ENCODE results near the gene ZNF441. TPM values are rescaled to one million over a fixed set of nuclear protein-coding genes. Genes with fewer than 3 reads are reported as not detected.

The ZNF441 gene
- polyA plus RNA-seq, 1 donor = 7.4 TPM

Other genes with a start within 250 kb of the ZNF441 start
- gene ECSIT, start 237.9 kb upstream of the ZNF441 start, polyA plus RNA-seq = 43.2 TPM
- 119 TPM for gene CNN1, start 228.1 kb upstream of the ZNF441 start, polyA plus RNA-seq
- gene ELOF1, start 207.8 kb upstream of the ZNF441 start, polyA plus RNA-seq = 44.7 TPM
- 118 TPM for gene ACP5, start 189.4 kb upstream of the ZNF441 start, polyA plus RNA-seq
- 15.6 TPM for gene ZNF627, start 169.5 kb upstream of the ZNF441 start, polyA plus RNA-seq
- 7.7 TPM for gene ZNF823, start 28.1 kb upstream of the ZNF441 start, polyA plus RNA-seq
- gene ZNF491, start 31.5 kb downstream of the ZNF441 start, polyA plus RNA-seq = 2.4 TPM
- gene ZNF440, start 47.3 kb downstream of the ZNF441 start, polyA plus RNA-seq = 22.9 TPM
- 8.6 TPM for gene ZNF439, start 81.7 kb downstream of the ZNF441 start, polyA plus RNA-seq
- gene ZNF69, start 120.8 kb downstream of the ZNF441 start, polyA plus RNA-seq = 28.3 TPM
- gene ZNF700, start 158.1 kb downstream of the ZNF441 start, polyA plus RNA-seq = 22.7 TPM
- gene ZNF763, start 198.0 kb downstream of the ZNF441 start, polyA plus RNA-seq = 4.4 TPM